H9 (cell line): Measurements from ENCODE around the gene DNAI1. TPM values are rescaled to one million over a fixed set of nuclear protein-coding genes. Genes with fewer than 3 reads are reported as not detected.

ENCODE experiments used
- DNase-seq: peaks from one replicate; pipeline ENCODE4 v3.0.0-alpha.2; 2017
- H2AFZ ChIP-seq: one replicate; pipeline ENCODE4 v1.6.1; 2013; ENCODE audit warnings: mild to moderate bottlenecking, low read length, control low read depth, moderate library complexity
- H2AK5ac ChIP-seq: 2 replicates; pipeline ENCODE4 v1.6.1; 2013; ENCODE audit warnings: low read length, control low read depth, mixed read lengths; ENCODE audit not compliant: insufficient read length
- H2BK120ac ChIP-seq: one replicate; pipeline ENCODE4 v1.6.1; 2013; ENCODE audit warnings: low read depth, mild to moderate bottlenecking, low read length, control low read depth, inconsistent platforms; ENCODE audit not compliant: poor library complexity, severe bottlenecking
- H2BK12ac ChIP-seq: 2 replicates; pipeline ENCODE4 v1.6.1; 2013; ENCODE audit warnings: low read length, control low read depth, mixed read lengths, low read depth; ENCODE audit not compliant: insufficient read length
- H2BK15ac ChIP-seq: 2 replicates; pipeline ENCODE4 v1.6.1; 2013; ENCODE audit warnings: low read depth, low read length, control low read depth
- H2BK20ac ChIP-seq: one replicate; pipeline ENCODE4 v1.6.1; 2013; ENCODE audit warnings: low read depth, mild to moderate bottlenecking, low read length, control low read depth, inconsistent platforms; ENCODE audit not compliant: poor library complexity, severe bottlenecking
- H2BK5ac ChIP-seq: 2 replicates; pipeline ENCODE4 v1.6.1; 2013; ENCODE audit warnings: low read length, control low read depth, mixed read lengths; ENCODE audit not compliant: insufficient read length
- H3K14ac ChIP-seq: 2 replicates; pipeline ENCODE4 v1.6.1; 2013; ENCODE audit warnings: low read length, control low read depth; ENCODE audit not compliant: insufficient read depth
- H3K18ac ChIP-seq: 2 replicates; pipeline ENCODE4 v1.6.1; 2013; ENCODE audit warnings: low read depth, mild to moderate bottlenecking, mixed read lengths, low read length, control low read depth; ENCODE audit not compliant: insufficient read length
- H3K23ac ChIP-seq: 2 replicates; pipeline ENCODE4 v1.6.1; 2013; ENCODE audit warnings: low read length, control low read depth, mixed read lengths, low read depth; ENCODE audit not compliant: insufficient read length
- H3K23me2 ChIP-seq: 2 replicates; pipeline ENCODE4 v1.6.1; 2013; ENCODE audit warnings: low read depth, mild to moderate bottlenecking, mixed read lengths, low read length, control low read depth; ENCODE audit not compliant: insufficient read length, poor library complexity, severe bottlenecking
- H3K27ac ChIP-seq: 2 replicates; pipeline ENCODE4 v1.5.1; 2013; ENCODE audit warnings: low read length, control low read depth, mixed read lengths, low read depth; ENCODE audit not compliant: insufficient read length
- H3K27me3 ChIP-seq: 2 replicates; pipeline ENCODE4 v1.6.1; 2013; ENCODE audit warnings: low read length, control low read depth, inconsistent platforms; ENCODE audit not compliant: insufficient read depth
- H3K4ac ChIP-seq: 2 replicates; pipeline ENCODE4 v1.6.1; 2013; ENCODE audit warnings: low read depth, mild to moderate bottlenecking, control low read depth, inconsistent platforms, low read length, moderate library complexity
- H3K4me1 ChIP-seq: 2 replicates; pipeline ENCODE4 v1.6.1; 2013; ENCODE audit warnings: low read length, control low read depth, inconsistent platforms; ENCODE audit not compliant: insufficient read depth
- H3K4me2 ChIP-seq: 2 replicates; pipeline ENCODE4 v1.6.1; 2013; ENCODE audit warnings: low read length, control low read depth, mixed read lengths; ENCODE audit not compliant: insufficient read length, insufficient read depth
- H3K56ac ChIP-seq: 2 replicates; pipeline ENCODE4 v1.6.1; 2013; ENCODE audit warnings: low read depth, mild to moderate bottlenecking, mixed read lengths, low read length, control low read depth; ENCODE audit not compliant: insufficient read length
- H3K79me1 ChIP-seq: 2 replicates; pipeline ENCODE4 v1.6.1; 2013; ENCODE audit warnings: low read depth, mild to moderate bottlenecking, moderate library complexity, low read length, control low read depth, inconsistent platforms; ENCODE audit not compliant: insufficient read depth, poor library complexity, severe bottlenecking
- H3K79me2 ChIP-seq: 2 replicates; pipeline ENCODE4 v1.6.1; 2013; ENCODE audit warnings: low read length, control low read depth, inconsistent platforms; ENCODE audit not compliant: insufficient read depth
- H3K9ac ChIP-seq: 2 replicates; pipeline ENCODE4 v1.6.1; 2013; ENCODE audit warnings: low read length, control low read depth, mixed read lengths; ENCODE audit not compliant: insufficient read length; ENCODE audit errors: extremely low read depth
- H3K9me3 ChIP-seq: one replicate; pipeline ENCODE4 v1.6.1; 2013; ENCODE audit warnings: low read depth, low read length, inconsistent platforms; ENCODE audit not compliant: control insufficient read depth
- H3T11ph ChIP-seq: one replicate; pipeline ENCODE4 v1.6.1; 2013; ENCODE audit warnings: mild to moderate bottlenecking, low read length, control low read depth, inconsistent platforms
- H4K20me1 ChIP-seq: one replicate; pipeline ENCODE4 v1.6.1; 2013; ENCODE audit not compliant: control insufficient read depth, insufficient read length, insufficient read depth
- H4K5ac ChIP-seq: 2 replicates; pipeline ENCODE4 v1.6.1; 2013; ENCODE audit warnings: low read depth, mild to moderate bottlenecking, mixed read lengths, low read length, control low read depth; ENCODE audit not compliant: insufficient read length
- H4K8ac ChIP-seq: replicated peaks from 2 replicates; pipeline ENCODE4 v1.6.1; 2013; ENCODE audit warnings: low read length, control low read depth, mixed read lengths, low read depth; ENCODE audit not compliant: insufficient read length
- H4K91ac ChIP-seq: 2 replicates; pipeline ENCODE4 v1.6.1; 2013; ENCODE audit warnings: low read depth, mild to moderate bottlenecking, moderate library complexity, mixed read lengths, low read length, control low read depth; ENCODE audit not compliant: insufficient read length
- H3K27ac Mint-ChIP-seq, 3 experiments: 2 replicates in 2 of 3; 3 replicates in 1 of 3; pipeline ENCODE4 v1.8.0; 2020 to 2021; ENCODE audit warnings: mixed read lengths in 3 of 3, mild to moderate bottlenecking in 1 of 3, moderate library complexity in 1 of 3
- H3K27me3 Mint-ChIP-seq: 2 replicates; pipeline ENCODE4 v1.8.0; 2021; ENCODE audit warnings: low read depth, mild to moderate bottlenecking, moderate library complexity, mixed read lengths
- H3K36me3 Mint-ChIP-seq, 3 experiments: 2 replicates in 2 of 3; 3 replicates in 1 of 3; pipeline ENCODE4 v1.8.0; 2020 to 2021; ENCODE audit warnings: low read depth in 3 of 3, mixed read lengths in 3 of 3; ENCODE audit not compliant: insufficient read depth in 1 of 3
- H3K4me1 Mint-ChIP-seq, 2 experiments: 2 replicates each; pipeline ENCODE4 v1.8.0; 2020; ENCODE audit warnings: mixed read lengths in 2 of 2
- H3K4me3 Mint-ChIP-seq, 2 experiments: 2 replicates in 1 of 2; 3 replicates in 1 of 2; pipeline ENCODE4 v1.8.0; 2020 to 2021; ENCODE audit warnings: mild to moderate bottlenecking in 2 of 2, mixed read lengths in 2 of 2, moderate library complexity in 1 of 2
- H3K9me3 Mint-ChIP-seq, 2 experiments: 2 replicates in 1 of 2; 3 replicates in 1 of 2; pipeline ENCODE4 v1.8.0; 2020; ENCODE audit warnings: mild to moderate bottlenecking in 2 of 2, mixed read lengths in 2 of 2, moderate library complexity in 1 of 2
- WGBS: extraction: QIAGEN DNeasy Blood & Tissue Kit; methylation state at CpG from one replicate; pipeline ENCODE4 v1.1.7; 2013; ENCODE audit warnings: missing lambda C conversion rate, low lambda C conversion rate, mixed read lengths; ENCODE audit not compliant: insufficient read length; ENCODE audit errors: extremely low coverage; 5-methylcytosine and 5-hydroxymethylcytosine counted together
- total RNA-seq: library from RNA; stranded (reverse); gene quantifications from 2 replicates; pipeline ENCODE4 v1.2.1, GENCODE V29; 2021
- TF ChIP-seq, protein P1 (sequence below): fragments of 200-600 bp; sonication (generic); conservative IDR thresholded peaks from 3 replicates; pipeline ENCODE4 v1.8.0; 2021; ENCODE audit warnings: antibody characterized with exemption, mild to moderate bottlenecking

DNAI1 gene
- total RNA-seq, 1 experiment from 2014 or later: 0.22 TPM

DNA sequence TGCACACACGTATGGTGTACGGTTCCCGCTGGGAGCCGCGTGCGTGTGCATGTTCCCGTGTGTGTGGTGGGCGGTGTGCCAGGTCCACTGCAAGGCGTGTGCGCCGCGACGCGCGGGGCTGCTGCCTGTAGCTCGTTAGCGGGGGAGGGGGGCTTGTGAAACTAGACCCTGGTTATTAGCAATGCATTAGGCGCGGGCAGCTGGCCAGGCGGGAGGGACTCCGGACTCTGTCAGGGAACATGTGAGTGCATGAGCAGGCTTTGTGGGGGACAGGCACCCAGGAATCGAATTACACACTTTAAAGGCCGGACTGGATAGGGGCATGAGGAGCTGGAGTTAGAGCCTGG, 96.4 kb downstream of the DNAI1 start:
- Histone ChIP-seq H3K4me1 (peaks cover 9% of the 10 kb centered on the region; the same call in 1 of the 2 replicates), H3K9me3 (no peaks in the 10 kb centered on the region), H3K23me2 (no peaks in the 10 kb centered on the region), H3K79me2 (no peaks in the 10 kb centered on the region), H4K8ac (no peak overlapping the region), H4K5ac (no peak overlapping the region), H4K20me1 (no peaks in the 10 kb centered on the region), H3K27ac (no peak overlapping the region), H2AFZ (no peak overlapping the region), H3K79me1 (no peaks in the 10 kb centered on the region), H4K91ac (no peak overlapping the region), H2BK120ac (no peak overlapping the region), H2BK12ac (no peak overlapping the region), H3K9ac (no peak overlapping the region), H2BK20ac (no peak overlapping the region), H3K14ac (no peak overlapping the region), H3K18ac (no peak overlapping the region), H3T11ph (no peak overlapping the region), H3K56ac (no peak overlapping the region), H2AK5ac (no peak overlapping the region), H3K27me3 (no peaks in the 10 kb centered on the region), H3K4me2 (no peak overlapping the region), H2BK15ac (no peak overlapping the region), H2BK5ac (no peak overlapping the region), H3K4ac (no peak overlapping the region), H3K23ac (no peak overlapping the region)
- Mint-ChIP-seq H3K4me3 (0 out of 5 replicates have a peak overlapping the region, but pooled peaks of 1 of the 2 experiments have one; percentile 26), H3K27ac (peak overlapping the region in 1 of 3 experiments; percentile 71; a peak in 1 of 7 replicates), H3K9me3 (no peaks in the 10 kb centered on the region; a peak in 1 of 5 replicates), H3K36me3 (no peaks in the 10 kb centered on the region), H3K27me3 (peaks cover 3% of the 10 kb centered on the region), H3K4me1 (peaks cover 31 to 40% of the 10 kb centered on the region in 2 experiments)
- no CpG with 5 or more reads among the region's 23 CpGs for WGBS
- TF ChIP-seq, protein P1, sequence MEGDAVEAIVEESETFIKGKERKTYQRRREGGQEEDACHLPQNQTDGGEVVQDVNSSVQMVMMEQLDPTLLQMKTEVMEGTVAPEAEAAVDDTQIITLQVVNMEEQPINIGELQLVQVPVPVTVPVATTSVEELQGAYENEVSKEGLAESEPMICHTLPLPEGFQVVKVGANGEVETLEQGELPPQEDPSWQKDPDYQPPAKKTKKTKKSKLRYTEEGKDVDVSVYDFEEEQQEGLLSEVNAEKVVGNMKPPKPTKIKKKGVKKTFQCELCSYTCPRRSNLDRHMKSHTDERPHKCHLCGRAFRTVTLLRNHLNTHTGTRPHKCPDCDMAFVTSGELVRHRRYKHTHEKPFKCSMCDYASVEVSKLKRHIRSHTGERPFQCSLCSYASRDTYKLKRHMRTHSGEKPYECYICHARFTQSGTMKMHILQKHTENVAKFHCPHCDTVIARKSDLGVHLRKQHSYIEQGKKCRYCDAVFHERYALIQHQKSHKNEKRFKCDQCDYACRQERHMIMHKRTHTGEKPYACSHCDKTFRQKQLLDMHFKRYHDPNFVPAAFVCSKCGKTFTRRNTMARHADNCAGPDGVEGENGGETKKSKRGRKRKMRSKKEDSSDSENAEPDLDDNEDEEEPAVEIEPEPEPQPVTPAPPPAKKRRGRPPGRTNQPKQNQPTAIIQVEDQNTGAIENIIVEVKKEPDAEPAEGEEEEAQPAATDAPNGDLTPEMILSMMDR: no peak
- DNase-seq: no peak
